ENCODE data around the gene TMEM86B.

TMEM86B gene

DNA sequence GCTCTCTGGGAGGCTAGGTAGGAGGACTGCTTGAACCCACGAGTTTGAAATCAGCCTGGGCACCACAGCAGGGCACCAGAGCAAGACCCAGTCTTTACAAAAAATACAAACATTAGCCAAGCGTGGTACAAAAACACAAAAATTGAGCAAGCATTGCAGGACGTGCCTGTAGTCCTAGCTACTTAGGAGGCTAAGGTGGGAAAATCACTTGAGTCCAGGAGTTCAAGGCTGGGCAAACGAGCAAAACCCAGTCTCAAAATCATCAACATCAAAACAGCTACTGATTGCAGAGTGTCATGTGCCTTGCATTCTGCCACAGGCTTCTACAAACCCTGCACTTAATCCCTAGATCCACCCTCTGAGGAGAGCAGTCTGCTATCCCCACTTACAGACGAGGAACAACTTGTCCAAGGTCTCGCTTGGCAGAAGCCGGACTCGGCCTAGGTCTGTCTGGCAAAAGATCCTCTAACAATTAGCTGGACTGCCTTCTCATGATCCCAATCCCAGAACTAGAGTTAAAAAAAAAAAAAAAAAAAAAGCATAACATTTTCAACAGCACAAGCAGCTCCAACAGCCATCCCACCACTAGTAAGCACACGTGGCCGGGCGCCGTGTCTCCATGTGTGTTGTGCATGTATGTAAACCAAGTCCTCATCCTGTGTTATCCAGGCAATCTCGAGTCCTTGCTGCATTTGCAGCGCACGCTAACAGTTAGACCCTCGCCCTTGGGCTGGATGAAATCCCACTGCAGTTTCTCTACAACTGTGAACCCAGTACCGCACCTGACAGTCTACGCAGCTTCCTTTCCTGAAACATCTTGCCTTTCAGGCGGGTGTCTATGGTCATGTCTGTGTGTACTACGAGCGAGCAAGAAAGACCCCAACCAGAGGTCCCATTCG is 28.2 kb upstream of the TMEM86B start:
- no peak for DNase-seq

GRCh38 chr19:55255618-55256423 is 27.3 kb upstream of the TMEM86B start:
- DNase-seq = no peak

GRCh38 chr19:55254625-55254977 is 26.0 kb upstream of the TMEM86B start:
- DNase-seq = no peak

- no peak for DNase-seq
These were observed 25.5 kb upstream of the TMEM86B start for GRCh38 chr19:55253842-55254624.

- DNase-seq = no peak
These were observed 24.4 kb upstream of the TMEM86B start for GRCh38 chr19:55252760-55253663.

DNA sequence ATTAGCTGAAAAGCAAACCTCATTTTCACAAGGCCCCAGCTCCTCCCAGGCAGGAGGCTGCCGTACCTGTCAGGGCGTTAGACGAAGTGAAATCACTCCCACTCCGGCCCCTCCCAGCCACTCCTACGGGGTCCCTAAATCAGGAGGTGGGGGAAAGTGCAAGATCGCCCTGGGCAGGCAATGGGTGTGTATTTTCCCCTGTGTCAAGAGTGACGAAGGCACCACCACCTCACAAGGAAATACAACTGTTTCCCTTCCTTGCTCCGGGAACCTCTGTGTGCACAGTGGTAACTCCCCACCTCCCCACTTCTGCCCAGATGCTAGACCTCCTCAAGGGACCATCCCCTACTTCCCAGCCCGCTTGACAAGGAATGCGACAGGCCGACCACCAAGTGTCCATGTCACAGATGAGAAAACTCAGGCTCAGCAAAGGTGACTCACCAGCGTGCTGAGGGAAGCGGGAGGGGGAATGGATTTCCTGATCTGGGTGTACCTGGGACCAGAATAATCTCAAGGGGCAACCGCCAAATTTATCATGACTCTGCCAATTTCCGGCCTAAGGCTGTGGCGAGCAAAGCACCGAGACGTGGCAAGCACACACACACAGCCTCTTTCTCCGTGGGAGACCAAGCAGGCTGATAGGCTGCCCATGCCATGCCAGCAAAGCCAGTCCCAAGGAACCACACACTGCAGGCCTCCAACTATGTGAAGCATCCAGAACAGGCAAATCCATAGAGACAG is 22.9 kb upstream of the TMEM86B start:
- DNase-seq = no peak

DNA sequence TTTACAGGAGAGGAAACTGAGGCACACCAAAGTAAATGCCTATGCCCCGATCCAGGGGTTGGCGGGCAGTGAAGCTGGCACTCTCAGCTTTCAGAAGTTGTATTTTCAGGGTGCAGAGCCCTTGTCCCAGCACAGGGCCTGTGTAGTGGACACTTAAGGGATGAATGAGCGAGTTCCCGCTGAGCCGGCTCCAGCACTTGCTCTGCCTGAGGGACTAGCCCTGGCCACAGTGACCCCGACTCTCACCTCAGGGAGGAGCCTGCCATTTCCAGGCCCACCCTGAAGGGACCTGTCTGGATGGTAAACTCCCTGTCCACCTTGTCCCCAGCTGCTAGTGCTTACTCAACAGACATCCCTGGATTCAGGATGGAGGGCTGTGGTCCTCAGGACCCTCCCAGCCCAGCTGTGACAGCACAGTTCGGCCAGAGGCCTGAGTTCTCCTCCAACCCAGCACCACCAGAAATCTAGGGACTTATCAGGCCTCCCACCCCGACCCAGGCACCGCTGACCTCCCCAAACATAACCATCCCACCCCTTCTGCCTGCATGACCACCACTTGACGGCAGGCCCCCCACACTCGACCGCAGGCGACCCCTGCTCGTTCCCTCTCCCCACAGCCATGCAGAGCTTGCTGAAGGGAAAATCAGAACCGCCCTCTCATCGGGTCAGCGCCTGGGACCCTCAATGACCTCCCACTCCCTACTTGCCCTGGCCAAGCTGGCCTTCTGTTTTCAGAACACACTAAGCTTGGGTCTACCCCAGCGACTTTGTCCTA is 21.9 kb upstream of the TMEM86B start:
- DNase-seq = no peak

DNA sequence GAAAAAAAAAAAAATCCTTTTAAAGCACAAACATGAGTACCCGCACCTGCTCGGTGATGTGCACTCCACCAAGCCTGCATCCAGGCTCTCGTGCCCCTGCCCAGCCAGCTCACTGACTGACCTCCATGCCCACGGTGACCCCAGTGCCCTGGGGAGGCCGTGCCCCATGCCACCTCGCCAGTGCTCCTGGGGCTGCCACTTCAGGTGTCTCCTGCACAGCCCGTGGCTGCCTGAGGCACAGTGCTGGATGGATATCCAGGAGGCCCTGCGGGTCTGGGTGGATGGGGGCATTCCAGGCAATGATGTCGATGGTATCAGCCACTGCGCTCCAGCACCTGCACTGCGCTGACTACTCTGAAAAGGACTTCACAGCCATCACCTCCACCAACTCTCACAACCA is 21.3 kb upstream of the TMEM86B start:
- DNase-seq = no peak

- DNase-seq = no peak
These were observed 20.1 kb upstream of the TMEM86B start for GRCh38 chr19:55248704-55249103.

DNA sequence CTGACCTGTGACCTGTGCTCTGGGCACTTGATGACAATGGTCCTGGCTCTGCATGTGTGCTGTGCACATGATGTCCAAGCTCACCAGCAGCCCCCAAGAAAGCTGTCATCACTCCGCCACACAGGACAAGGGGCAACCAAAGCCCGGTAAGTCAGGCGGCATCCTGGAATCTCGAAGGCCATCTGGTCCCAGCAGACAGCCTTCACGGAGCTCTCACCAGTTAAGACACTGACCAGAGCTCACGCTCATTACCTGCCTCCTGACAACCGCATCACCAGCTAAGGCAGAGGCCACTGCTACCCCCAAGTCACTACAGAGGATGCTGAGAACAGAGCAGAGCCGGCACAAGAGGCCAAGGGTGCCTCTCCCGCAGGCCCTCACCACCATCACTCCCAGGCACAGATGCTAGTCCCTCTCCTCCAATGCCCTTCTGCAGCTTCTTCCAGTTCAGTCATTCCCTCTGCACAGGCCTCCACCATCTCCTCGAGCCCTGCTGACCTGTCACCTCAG is 19.7 kb upstream of the TMEM86B start:
- DNase-seq = no peak

DNA sequence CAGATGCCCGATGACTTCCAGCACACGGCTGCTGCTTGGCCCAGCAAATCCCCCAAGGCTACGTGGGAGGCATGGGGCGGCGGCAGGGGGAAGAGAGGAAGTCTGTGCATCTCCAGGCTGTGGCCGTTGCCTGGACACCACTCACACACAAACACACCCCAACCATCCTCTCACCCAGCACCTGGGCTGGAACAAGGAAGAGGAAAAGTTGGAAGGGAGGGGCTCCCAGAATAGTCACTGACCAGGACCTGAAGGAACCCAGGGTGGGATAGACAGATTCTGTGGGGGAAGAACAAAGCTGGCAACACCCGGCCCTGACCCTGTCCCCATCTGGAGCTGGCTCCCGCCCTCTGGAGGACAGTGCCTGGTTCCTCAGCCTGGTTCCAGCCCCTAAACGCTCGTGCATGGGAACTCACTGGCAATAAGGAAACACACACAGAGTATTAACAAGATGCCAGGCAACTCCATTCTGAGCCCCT is 19.1 kb upstream of the TMEM86B start:
- DNase-seq = no peak

GRCh38 chr19:55246462-55247451 is 18.2 kb upstream of the TMEM86B start:
- no peak for DNase-seq

DNA sequence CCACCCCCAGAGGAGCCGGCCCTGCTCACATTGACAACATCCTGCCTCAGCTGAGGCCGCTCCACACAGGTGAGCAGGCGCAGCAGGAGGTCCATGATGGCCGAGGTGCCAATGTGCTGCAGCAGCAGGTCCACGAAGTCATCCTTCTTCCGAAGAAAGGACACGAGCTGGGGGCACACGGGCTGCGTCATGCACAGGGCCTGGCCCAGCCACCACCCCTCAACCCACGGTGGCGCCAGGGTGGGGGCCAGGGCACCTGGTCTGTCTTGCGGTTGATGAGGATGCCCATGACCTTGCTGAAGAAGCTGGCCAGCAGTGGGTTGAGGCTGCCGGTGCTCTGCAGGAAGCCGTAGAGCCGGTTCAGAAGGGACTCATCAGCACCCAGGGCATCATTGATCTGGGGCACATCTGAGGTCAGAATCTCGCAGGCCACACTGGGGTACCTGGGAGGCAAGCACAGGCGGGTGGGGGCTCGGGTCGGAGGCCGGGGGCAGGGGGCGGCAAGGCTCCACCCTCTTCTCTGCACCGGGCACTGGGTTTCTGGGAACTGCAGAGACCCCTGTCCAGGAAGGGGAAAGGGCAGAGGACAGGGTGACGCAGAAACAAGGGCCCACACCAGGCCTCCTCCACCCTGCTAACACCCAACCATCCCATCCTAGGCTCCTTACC is 16.8 kb upstream of the TMEM86B start:
- no peak for DNase-seq

- no peak for DNase-seq
These were observed 15.6 kb upstream of the TMEM86B start for GRCh38 chr19:55244004-55244680.

DNA sequence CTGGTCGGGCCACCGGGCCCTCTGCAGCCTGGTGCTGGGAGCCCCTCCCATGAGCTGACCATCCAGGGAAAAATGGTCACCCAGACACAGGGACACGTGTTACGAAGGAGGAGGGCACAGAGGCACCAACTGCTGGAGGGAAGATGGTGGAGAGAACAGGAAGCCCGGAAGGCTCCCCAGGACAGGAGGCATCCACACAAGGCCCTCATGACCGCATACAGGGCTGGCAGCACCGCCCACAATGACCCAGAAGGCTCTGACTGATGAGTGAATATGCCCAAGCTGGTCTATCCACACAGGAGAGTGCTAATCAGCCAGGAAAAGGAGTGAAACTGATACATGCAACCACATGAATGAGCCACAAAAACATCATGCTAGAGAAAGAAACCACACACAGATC is 14.0 kb upstream of the TMEM86B start:
- no peak for DNase-seq

GRCh38 chr19:55241935-55242464 is 13.4 kb upstream of the TMEM86B start:
- DNase-seq = no peak

DNA sequence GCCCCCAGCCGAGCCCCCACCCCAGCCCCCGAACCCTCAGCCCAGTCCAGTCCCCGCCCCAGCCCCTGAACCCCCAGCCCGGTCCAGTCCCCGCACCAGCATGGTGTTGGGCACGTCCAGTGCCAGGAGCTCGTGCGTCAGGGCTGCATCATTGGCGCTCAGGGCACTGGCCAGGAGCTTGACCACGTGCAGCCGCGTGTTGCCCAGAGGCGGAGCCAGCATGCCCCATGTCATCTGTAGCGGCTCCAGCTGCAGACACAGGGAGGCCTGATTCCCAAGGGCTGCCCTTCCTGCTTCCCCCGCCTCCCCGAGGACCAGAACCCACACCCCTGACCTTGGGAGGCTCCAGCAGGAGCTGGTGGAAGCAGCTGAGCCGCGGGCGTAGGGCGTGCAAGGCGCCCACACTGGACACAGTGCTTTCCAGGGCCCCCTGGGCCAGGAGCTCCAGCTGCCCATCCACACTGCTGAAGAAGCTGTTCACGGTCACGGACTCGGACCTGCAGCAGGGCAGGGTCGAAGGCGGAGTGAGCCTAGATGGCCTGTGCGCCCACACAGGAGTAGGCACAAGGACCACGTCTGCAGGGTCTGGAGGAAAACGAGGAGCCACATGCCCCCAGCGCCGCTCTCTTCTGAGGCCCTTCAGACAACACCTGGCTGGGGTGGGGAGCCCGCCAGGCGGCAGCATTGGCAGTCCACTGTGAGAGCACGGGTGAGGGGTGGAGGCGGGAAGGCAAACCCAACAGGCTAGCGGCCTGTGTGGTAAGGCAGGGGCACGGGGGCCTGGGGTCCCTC is 12.8 kb upstream of the TMEM86B start:
- DNase-seq = no peak

Data from NCI-H2227 treated with DMSO at 0.1 percent for 48 hours (cell line).